HG03558 (cell line): ENCODE data around the gene ADAMTSL1.

ENCODE experiments used
- ATAC-seq: cut with Tn5 transposase; IDR thresholded peaks from one replicate; pipeline ENCODE4 v1.9.1; 2021; ENCODE audit warnings: moderate number of reproducible peaks; ENCODE audit not compliant: unreplicated experiment; ENCODE audit errors: extremely low read depth

Gene ADAMTSL1

GRCh38 chr9:18463991-18464390 is 10.0 kb upstream of the ADAMTSL1 start:
- no peak for ATAC-seq

DNA sequence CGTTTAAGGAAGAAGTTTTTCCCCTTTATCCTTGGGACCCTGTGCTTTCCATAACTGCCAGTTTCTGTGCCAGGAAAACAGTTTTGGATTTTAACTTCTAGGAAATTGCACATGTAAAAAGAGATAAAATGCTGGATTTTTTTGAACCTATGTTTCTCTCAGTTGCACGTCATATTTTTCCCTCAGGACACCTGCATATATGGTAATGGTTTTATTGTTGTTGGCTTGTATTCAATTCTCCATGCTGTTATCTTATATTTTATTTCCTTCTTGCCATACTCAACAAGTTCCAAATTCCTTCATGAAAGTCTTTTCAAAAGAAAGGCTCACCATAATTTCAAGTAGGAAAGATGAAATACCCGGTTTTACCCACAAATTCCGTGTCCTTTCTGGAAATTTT is 7.9 kb upstream of the ADAMTSL1 start:
- no peak for ATAC-seq

GRCh38 chr9:18467696-18468095 is 6.3 kb upstream of the ADAMTSL1 start:
- no peak for ATAC-seq

- no peak for ATAC-seq
Observed at GRCh38 chr9:18472435-18472834, 1.5 kb upstream of the ADAMTSL1 start.

GRCh38 chr9:18472841-18473251 is 1.1 kb upstream of the ADAMTSL1 start:
- no peak for ATAC-seq

- ATAC-seq, result no peak
Observed at GRCh38 chr9:18474783-18475182, 830 bp downstream of the ADAMTSL1 start.

DNA sequence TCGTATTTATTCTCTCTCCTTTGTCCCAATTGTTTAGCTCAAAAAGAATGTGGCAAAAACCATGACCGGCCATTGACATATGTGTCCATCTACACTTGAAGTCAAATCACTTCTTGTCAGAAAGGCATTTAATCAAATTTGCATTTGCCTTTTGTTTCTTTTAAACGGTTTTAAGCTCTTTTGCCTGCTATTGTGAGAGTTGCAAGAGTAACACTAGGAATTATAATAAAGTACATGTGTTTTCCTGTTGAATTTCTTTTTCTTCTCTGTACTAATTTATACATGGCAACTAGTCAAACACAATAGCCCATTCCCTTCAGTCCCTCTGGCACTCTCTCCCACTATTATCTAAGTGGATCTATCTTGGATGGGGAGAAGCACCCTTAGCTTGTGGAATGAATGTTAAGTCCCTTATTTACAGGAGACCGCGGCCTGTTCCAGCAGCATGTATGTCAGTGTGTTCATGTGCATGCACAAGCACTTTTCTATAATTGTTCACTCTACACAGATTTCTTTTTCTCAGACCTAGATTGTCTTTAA is 3.2 kb downstream of the ADAMTSL1 start:
- ATAC-seq, result no peak

- ATAC-seq, result no peak
Observed at GRCh38 chr9:18477719-18478118, 3.8 kb downstream of the ADAMTSL1 start.

GRCh38 chr9:18478501-18479361 is 4.8 kb downstream of the ADAMTSL1 start:
- ATAC-seq, result no peak

- ATAC-seq, result no peak
Observed at GRCh38 chr9:18479405-18479804, 5.5 kb downstream of the ADAMTSL1 start.

GRCh38 chr9:18480662-18481093 is 6.7 kb downstream of the ADAMTSL1 start:
- ATAC-seq, result no peak

DNA sequence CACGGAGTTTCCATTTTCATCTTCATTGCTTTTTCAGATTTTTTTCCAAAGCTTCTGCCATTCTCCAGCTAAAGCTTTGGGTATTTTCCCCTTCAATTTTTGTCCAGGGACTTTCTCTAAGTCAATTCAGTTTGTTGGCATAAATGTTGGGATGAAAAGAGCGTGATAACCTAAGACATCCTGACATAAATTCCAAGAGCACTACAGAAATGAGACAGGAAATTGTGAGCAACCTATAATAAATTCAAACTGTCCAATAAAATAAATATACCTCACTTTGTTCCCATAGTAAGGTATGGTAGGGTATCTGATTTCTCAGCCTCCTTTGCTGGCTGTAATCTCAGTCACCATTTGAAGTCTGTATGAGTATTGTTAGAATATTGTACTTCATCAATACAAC is 8.4 kb downstream of the ADAMTSL1 start:
- no peak for ATAC-seq

GRCh38 chr9:18485714-18486113 is 11.8 kb downstream of the ADAMTSL1 start:
- ATAC-seq, result no peak

DNA sequence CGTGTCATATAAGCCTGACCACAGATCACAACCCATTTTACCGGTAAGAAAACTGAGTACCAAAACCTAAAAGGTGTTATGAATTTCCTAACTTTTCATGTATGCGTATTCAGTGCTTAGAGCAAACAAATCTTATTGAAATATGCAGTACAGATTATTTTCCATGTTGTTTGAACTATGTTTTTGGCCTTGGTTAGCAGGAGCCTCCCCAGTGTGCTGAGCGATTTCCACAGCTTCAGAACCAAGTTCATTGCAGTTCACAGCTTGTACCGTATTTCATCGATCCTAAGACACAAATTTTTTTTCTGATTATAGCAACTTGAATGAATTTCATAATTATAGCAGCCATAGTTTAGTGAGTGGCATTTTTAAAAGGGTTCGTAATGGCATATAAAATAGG is 13.7 kb downstream of the ADAMTSL1 start:
- ATAC-seq, result no peak

DNA sequence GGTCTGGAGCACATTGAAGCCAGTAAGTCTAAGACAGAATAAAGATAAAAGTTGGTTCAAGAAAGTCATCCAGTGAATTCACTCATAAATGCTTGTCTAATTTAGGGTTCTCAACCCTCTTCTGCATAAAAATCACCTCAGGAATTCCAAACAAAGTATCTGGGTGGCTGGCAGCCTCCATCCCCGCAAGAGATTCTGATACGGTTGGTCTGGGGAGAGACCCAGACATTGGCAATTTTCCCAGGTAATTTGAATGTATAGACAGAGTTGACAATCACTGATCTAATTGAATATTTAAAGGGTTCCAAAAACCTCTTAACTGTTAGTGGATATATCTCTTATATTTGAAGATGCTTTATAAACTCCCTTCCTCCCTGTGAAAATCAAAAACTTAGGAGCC is 14.9 kb downstream of the ADAMTSL1 start:
- no peak for ATAC-seq

- ATAC-seq, result no peak
Observed at GRCh38 chr9:18489861-18490260, 15.9 kb downstream of the ADAMTSL1 start.

- no peak for ATAC-seq
Observed at GRCh38 chr9:18490641-18491370, 16.9 kb downstream of the ADAMTSL1 start.

DNA sequence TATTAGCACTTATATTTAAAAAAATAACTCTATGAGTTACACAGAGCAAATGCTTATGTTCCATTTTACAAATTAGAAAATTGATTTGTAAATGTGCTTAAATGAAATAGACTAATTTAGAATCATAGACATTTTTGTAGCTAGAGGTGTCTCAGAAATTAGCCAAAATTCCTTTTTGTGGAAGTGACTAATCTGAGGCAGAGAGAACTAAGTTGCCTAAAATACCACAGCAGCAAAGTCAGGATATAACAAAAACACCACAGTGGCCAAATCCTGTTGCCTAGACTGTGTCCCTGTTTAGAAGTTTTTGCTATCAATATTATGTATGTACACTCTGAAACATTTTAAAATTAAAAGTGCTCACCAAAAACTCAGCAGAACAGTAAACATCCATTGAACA is 18.7 kb downstream of the ADAMTSL1 start:
- no peak for ATAC-seq

- ATAC-seq, result no peak
Observed at GRCh38 chr9:18493451-18493993, 19.6 kb downstream of the ADAMTSL1 start.

GRCh38 chr9:18495065-18495464 is 21.1 kb downstream of the ADAMTSL1 start:
- ATAC-seq, result no peak
